SK-N-MC (cell line): Measurements from ENCODE around the gene IGF2BP3.

Experiments used
- EZH2 ChIP-seq: fragments of 200-600 bp; sonication (generic); IDR thresholded peaks from one replicate; pipeline ENCODE4 v1.6.1; 2017; ENCODE audit warnings: antibody characterized with exemption
- POLR2AphosphoS5 ChIP-seq: IDR thresholded peaks from 2 replicates; pipeline ENCODE4 v1.6.1; 2012; ENCODE audit warnings: mild to moderate bottlenecking, low read depth, low read length, borderline replicate concordance

DNA sequence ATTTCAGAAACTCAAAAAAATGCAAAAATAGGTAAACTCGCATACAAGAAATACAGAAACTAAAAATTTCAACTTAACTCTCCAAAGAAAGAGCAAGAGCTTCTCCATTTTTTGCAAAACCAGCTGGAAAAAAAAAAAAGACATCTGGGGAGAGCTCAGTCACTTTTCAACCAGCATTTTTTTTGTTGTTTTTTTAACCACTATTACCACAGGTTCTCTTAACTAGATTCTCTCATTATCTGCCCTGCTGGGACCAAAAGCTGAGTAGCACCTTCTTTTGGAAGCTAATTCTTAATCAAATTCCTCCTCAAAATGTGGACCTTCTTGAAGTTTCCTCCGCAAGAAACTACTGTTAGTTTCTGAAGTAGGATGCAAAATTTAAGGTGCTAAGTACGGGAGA, 14.2 kb downstream of the IGF2BP3 start:
- no peak for TF ChIP-seq EZH2
- TF ChIP-seq POLR2AphosphoS5: no peak
